SKM-1 (cell line): ENCODE measurements around the gene CGN.

Experiments used
- DNase-seq: peaks from one replicate; lab custom pipeline; 2025; ENCODE audit not compliant: unreplicated experiment; lab: John Stamatoyannopoulos, UW

The CGN gene

GRCh38 chr1:151585622-151586021 lies 74.4 kb downstream of the CGN start:
- no peak for DNase-seq
